Vagina (tissue), 2 donors: ENCODE measurements around the gene MMP11.
A peak's percentile ranks its signal among the peaks of the same experiment; 100 is the strongest.

Experiments
- POLR2AphosphoS5 ChIP-seq, 2 donors: sonication (generic); formaldehyde crosslinking; IDR thresholded peaks; one replicate each; pipeline ENCODE4 v1.9.0; 2017; ENCODE audit warnings: antibody characterized with exemption in 2 of 2, mild to moderate bottlenecking in 2 of 2, low read depth in 1 of 2; ENCODE audit not compliant: insufficient read depth in 1 of 2
- TF ChIP-seq, protein P1 (sequence below), 3 experiments: fragments of 450-650 bp in 2 of 3; fragments of 200-600 bp in 1 of 3; sonication (generic) in 1 of 3; IDR thresholded peaks; one replicate each; pipeline ENCODE4 v1.5.1; 2017 to 2019; ENCODE audit warnings: antibody characterized with exemption in 3 of 3, mild to moderate bottlenecking in 2 of 3, moderate library complexity in 2 of 3

GRCh38 chr22:23767673-23768548, 4.7 kb upstream of the MMP11 start, which contains the start of gene CHCHD10:
- TF ChIP-seq, protein P1, sequence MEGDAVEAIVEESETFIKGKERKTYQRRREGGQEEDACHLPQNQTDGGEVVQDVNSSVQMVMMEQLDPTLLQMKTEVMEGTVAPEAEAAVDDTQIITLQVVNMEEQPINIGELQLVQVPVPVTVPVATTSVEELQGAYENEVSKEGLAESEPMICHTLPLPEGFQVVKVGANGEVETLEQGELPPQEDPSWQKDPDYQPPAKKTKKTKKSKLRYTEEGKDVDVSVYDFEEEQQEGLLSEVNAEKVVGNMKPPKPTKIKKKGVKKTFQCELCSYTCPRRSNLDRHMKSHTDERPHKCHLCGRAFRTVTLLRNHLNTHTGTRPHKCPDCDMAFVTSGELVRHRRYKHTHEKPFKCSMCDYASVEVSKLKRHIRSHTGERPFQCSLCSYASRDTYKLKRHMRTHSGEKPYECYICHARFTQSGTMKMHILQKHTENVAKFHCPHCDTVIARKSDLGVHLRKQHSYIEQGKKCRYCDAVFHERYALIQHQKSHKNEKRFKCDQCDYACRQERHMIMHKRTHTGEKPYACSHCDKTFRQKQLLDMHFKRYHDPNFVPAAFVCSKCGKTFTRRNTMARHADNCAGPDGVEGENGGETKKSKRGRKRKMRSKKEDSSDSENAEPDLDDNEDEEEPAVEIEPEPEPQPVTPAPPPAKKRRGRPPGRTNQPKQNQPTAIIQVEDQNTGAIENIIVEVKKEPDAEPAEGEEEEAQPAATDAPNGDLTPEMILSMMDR (IDR thresholded peaks at IDR 0.05) = peak; percentile 48 to 78 (median 71)
- TF ChIP-seq POLR2AphosphoS5 (IDR thresholded peaks at IDR 0.05; ENCODE audit: insufficient read depth in 1 of 2, low read depth in 1 of 2) = peak; percentile 20 to 85
